A549 (cell line): ENCODE data around the gene CLSTN2.

Source experiments
- CBX8 ChIP-seq: fragments of 200-600 bp; sonication (generic); IDR thresholded peaks from 2 replicates; pipeline ENCODE4 v1.6.1; 2016
- CTCF ChIP-seq: fragments of >200 bp; sonication (Bioruptor Twin); formaldehyde crosslinking; IDR thresholded peaks from 3 replicates; pipeline ENCODE4 v1.5.1; 2016
- EHMT2 ChIP-seq: fragments of 200-600 bp; sonication (generic); IDR thresholded peaks from 2 replicates; pipeline ENCODE4 v1.6.1; 2016; ENCODE audit warnings: antibody characterized with exemption, low read depth, mild to moderate bottlenecking, moderate library complexity
- ELK1 ChIP-seq: fragments of 150-350 bp; IDR thresholded peaks from 2 replicates; pipeline ENCODE4 v1.6.1; 2014; ENCODE audit warnings: low read depth, mild to moderate bottlenecking, low read length
- JUNB ChIP-seq: fragments of >200 bp; sonication (Bioruptor Twin); formaldehyde crosslinking; IDR thresholded peaks from 2 replicates; pipeline ENCODE4 v1.6.1; 2016
- MAFK ChIP-seq: fragments of 450-650 bp; IDR thresholded peaks from 2 replicates; pipeline ENCODE4 v1.6.1; 2014; ENCODE audit not compliant: partially characterized antibody
- PBX3 ChIP-seq: IDR thresholded peaks from 2 replicates; pipeline ENCODE4 v1.6.1; 2012
- POLR2A ChIP-seq: IDR thresholded peaks from 2 replicates; pipeline ENCODE4 v1.6.1; 2012; ENCODE audit warnings: mild to moderate bottlenecking, low read length
- REST ChIP-seq: fragments of 200-600 bp; sonication (generic); IDR thresholded peaks from 2 replicates; pipeline ENCODE4 v1.6.1; 2016; ENCODE audit warnings: antibody characterized with exemption, mild to moderate bottlenecking, moderate library complexity
- SMC3 ChIP-seq: fragments of >200 bp; sonication (Bioruptor Twin); formaldehyde crosslinking; IDR thresholded peaks from 3 replicates; pipeline ENCODE4 v1.6.1; 2018; ENCODE audit warnings: inconsistent platforms
- USF2 ChIP-seq: fragments of 450-650 bp; IDR thresholded peaks from 2 replicates; pipeline ENCODE4 v1.6.1; 2014; ENCODE audit warnings: antibody characterized with exemption

- TF ChIP-seq ELK1: no peak
- no peak for TF ChIP-seq CTCF
- no peak for TF ChIP-seq POLR2A
- TF ChIP-seq JUNB: no peak
- TF ChIP-seq MAFK: no peak
- no peak for TF ChIP-seq SMC3
- TF ChIP-seq EHMT2: no peak
- TF ChIP-seq CBX8: no peak
- no peak for TF ChIP-seq USF2
- no peak for TF ChIP-seq PBX3
- TF ChIP-seq REST: no peak
These were observed 298.7 kb downstream of the CLSTN2 start for GRCh38 chr3:140233702-140234101.
